Astrocyte (in vitro differentiated cells and primary cell): Measurements from ENCODE around the gene TLCD4. TPM values are rescaled to one million over a fixed set of nuclear protein-coding genes. Genes with fewer than 3 reads are reported as not detected.

Experiments used
- DNase-seq: peaks from one replicate; pipeline ENCODE4 v3.0.0-alpha.2; 2010; ENCODE audit warnings: low read depth
- FAIRE-seq: peaks from 2 replicates; lab custom pipeline; 2011; peaks lifted over from hg19 to GRCh38; lab: Jason Lieb, UNC
- H2AFZ ChIP-seq: 2 replicates; pipeline ENCODE4 v1.6.0; 2012; ENCODE audit warnings: low read depth, low read length, inconsistent platforms
- H3K27ac ChIP-seq: 2 replicates; pipeline ENCODE4 v1.5.1; 2011; ENCODE audit warnings: low read depth, low read length, inconsistent platforms
- H3K27me3 ChIP-seq: 2 replicates; pipeline ENCODE4 v1.6.0; 2011; ENCODE audit warnings: low read length, inconsistent platforms; ENCODE audit not compliant: insufficient read depth
- H3K36me3 ChIP-seq: 2 replicates; pipeline ENCODE4 v1.5.1; 2011; ENCODE audit warnings: low read length, inconsistent platforms; ENCODE audit not compliant: insufficient read depth
- H3K4me1 ChIP-seq: 2 replicates; pipeline ENCODE4 v1.5.1; 2011; ENCODE audit warnings: low read length, inconsistent platforms; ENCODE audit not compliant: insufficient read depth
- H3K4me2 ChIP-seq: 2 replicates; pipeline ENCODE4 v1.6.0; 2012; ENCODE audit warnings: low read length, inconsistent platforms
- H3K4me3 ChIP-seq: 2 replicates; pipeline ENCODE4 v1.5.1; 2011; ENCODE audit warnings: low read depth, mild to moderate bottlenecking, low read length, inconsistent platforms; ENCODE audit not compliant: insufficient read depth
- H3K79me2 ChIP-seq: 2 replicates; pipeline ENCODE4 v1.6.0; 2012; ENCODE audit warnings: mild to moderate bottlenecking, low read length, inconsistent platforms; ENCODE audit not compliant: insufficient read depth
- H3K9ac ChIP-seq: 2 replicates; pipeline ENCODE4 v1.6.0; 2012; ENCODE audit warnings: mild to moderate bottlenecking, low read length, inconsistent platforms
- H3K9me3 ChIP-seq: 2 replicates; pipeline ENCODE4 v1.5.1; 2012; ENCODE audit warnings: low read depth, mild to moderate bottlenecking, low read length, inconsistent platforms; ENCODE audit not compliant: insufficient read depth
- H4K20me1 ChIP-seq: 2 replicates; pipeline ENCODE4 v1.6.0; 2012; ENCODE audit warnings: low read length, inconsistent platforms; ENCODE audit not compliant: insufficient read depth
- H3K27ac Mint-ChIP-seq: one replicate; pipeline ENCODE4 v1.8.0; 2021; ENCODE audit warnings: mild to moderate bottlenecking, mixed read lengths; ENCODE audit not compliant: unreplicated experiment
- H3K27me3 Mint-ChIP-seq: one replicate; pipeline ENCODE4 v1.8.0; 2021; ENCODE audit warnings: low read depth, mixed read lengths; ENCODE audit not compliant: unreplicated experiment
- H3K36me3 Mint-ChIP-seq: one replicate; pipeline ENCODE4 v1.8.0; 2021; ENCODE audit warnings: low read depth, mixed read lengths; ENCODE audit not compliant: unreplicated experiment
- H3K4me1 Mint-ChIP-seq: one replicate; pipeline ENCODE4 v1.8.0; 2021; ENCODE audit warnings: low read depth, mixed read lengths; ENCODE audit not compliant: unreplicated experiment
- H3K4me3 Mint-ChIP-seq: one replicate; pipeline ENCODE4 v1.8.0; 2021; ENCODE audit warnings: mild to moderate bottlenecking, moderate library complexity, mixed read lengths; ENCODE audit not compliant: unreplicated experiment
- H3K9me3 Mint-ChIP-seq: one replicate; pipeline ENCODE4 v1.8.0; 2021; ENCODE audit warnings: mild to moderate bottlenecking, mixed read lengths; ENCODE audit not compliant: unreplicated experiment
- EZH2 ChIP-seq: IDR thresholded peaks from 2 replicates; pipeline ENCODE4 v1.6.1; 2012; ENCODE audit warnings: mild to moderate bottlenecking, low read length, inconsistent platforms; ENCODE audit not compliant: insufficient read depth
- total RNA-seq: library from RNA; stranded (reverse); gene quantifications from 2 replicates; pipeline ENCODE4 v1.2.1, GENCODE V29; 2021
- TF ChIP-seq, protein P1 (sequence below): IDR thresholded peaks from 2 replicates; pipeline ENCODE4 v1.5.1; 2011; ENCODE audit warnings: low read depth, mild to moderate bottlenecking, inconsistent platforms, low read length, moderate library complexity; ENCODE audit not compliant: insufficient read depth

The TLCD4 gene
- total RNA-seq, 1 donor from 2014 or later: 1.8 TPM

DNA sequence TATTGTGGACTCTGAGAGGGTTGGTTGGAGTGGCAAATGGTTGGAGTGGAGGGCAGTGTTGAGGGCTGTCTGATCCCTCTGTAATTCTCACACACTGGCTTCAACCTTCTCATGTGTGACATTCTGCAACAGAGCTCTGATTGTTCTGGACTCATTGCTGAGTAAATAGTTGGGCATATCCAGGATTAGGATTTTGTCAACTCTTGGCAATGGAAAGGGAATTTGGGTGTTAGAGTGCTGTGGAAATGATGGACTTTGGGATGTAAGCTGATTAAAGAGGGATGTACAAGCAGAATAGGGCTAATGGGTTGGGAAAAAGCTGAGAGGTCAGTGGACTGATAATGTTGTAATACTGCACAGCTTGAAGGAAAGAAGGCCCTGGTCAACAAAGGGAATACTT, 16.5 kb downstream of the TLCD4 start:
- Histone ChIP-seq H3K4me2 (no peak overlapping the region), H3K4me3 (no peak overlapping the region), H3K9me3 (no peaks in the 10 kb centered on the region), H3K9ac (no peak overlapping the region), H2AFZ (no peak overlapping the region), H3K27me3 (no peaks in the 10 kb centered on the region), H4K20me1 (no peaks in the 10 kb centered on the region), H3K27ac (no peak overlapping the region), H3K79me2 (no peaks in the 10 kb centered on the region), H3K4me1 (no peaks in the 10 kb centered on the region), H3K36me3 (no peaks in the 10 kb centered on the region)
- no peak overlapping the region for H3K27ac Mint-ChIP-seq
- no peak overlapping the region for H3K4me3 Mint-ChIP-seq
- H3K4me1 Mint-ChIP-seq: no peaks in the 10 kb centered on the region
- H3K27me3 Mint-ChIP-seq: no peaks in the 10 kb centered on the region
- no peaks in the 10 kb centered on the region for H3K9me3 Mint-ChIP-seq
- DNase-seq: no peak
- FAIRE-seq: no peak
- no peaks in the 10 kb centered on the region for H3K36me3 Mint-ChIP-seq
- TF ChIP-seq EZH2: no peak
- TF ChIP-seq, protein P1, sequence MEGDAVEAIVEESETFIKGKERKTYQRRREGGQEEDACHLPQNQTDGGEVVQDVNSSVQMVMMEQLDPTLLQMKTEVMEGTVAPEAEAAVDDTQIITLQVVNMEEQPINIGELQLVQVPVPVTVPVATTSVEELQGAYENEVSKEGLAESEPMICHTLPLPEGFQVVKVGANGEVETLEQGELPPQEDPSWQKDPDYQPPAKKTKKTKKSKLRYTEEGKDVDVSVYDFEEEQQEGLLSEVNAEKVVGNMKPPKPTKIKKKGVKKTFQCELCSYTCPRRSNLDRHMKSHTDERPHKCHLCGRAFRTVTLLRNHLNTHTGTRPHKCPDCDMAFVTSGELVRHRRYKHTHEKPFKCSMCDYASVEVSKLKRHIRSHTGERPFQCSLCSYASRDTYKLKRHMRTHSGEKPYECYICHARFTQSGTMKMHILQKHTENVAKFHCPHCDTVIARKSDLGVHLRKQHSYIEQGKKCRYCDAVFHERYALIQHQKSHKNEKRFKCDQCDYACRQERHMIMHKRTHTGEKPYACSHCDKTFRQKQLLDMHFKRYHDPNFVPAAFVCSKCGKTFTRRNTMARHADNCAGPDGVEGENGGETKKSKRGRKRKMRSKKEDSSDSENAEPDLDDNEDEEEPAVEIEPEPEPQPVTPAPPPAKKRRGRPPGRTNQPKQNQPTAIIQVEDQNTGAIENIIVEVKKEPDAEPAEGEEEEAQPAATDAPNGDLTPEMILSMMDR: no peak

DNA sequence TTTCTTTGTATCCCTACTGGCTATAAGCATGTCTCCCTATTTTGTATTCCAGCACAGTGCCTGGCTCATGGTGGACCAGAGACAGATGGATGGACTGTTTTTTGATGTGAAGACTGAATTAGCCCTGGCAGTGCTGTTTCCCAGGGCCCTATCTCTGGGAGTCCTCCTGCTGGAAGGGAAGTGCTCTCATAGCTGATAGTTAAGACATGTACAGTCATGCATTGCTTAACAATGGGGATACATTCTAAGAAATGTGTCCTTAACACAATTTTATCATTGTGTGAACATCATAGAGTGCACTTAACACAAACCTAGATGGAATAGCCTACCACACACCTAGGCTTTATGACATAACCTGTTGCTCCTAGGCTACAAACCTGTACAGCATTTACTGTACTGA, 21.1 kb downstream of the TLCD4 start:
- H4K20me1 ChIP-seq: no peaks in the 10 kb centered on the region
- no peaks in the 10 kb centered on the region for H3K36me3 ChIP-seq
- Mint-ChIP-seq H3K4me3 (no peak overlapping the region), H3K27me3 (no peaks in the 10 kb centered on the region), H3K36me3 (no peaks in the 10 kb centered on the region), H3K4me1 (no peaks in the 10 kb centered on the region), H3K27ac (no peak overlapping the region), H3K9me3 (no peaks in the 10 kb centered on the region)
- DNase-seq (no peak), FAIRE-seq (no peak)
- H3K9ac ChIP-seq: no peak overlapping the region
- H3K27me3 ChIP-seq: no peaks in the 10 kb centered on the region
- no peak overlapping the region for H3K4me3 ChIP-seq
- no peak overlapping the region for H3K27ac ChIP-seq
- H2AFZ ChIP-seq: no peak overlapping the region
- no peak overlapping the region for H3K4me2 ChIP-seq
- no peaks in the 10 kb centered on the region for H3K9me3 ChIP-seq
- no peaks in the 10 kb centered on the region for H3K4me1 ChIP-seq
- no peaks in the 10 kb centered on the region for H3K79me2 ChIP-seq
- TF ChIP-seq EZH2: no peak
- TF ChIP-seq, protein P1: no peak

DNA sequence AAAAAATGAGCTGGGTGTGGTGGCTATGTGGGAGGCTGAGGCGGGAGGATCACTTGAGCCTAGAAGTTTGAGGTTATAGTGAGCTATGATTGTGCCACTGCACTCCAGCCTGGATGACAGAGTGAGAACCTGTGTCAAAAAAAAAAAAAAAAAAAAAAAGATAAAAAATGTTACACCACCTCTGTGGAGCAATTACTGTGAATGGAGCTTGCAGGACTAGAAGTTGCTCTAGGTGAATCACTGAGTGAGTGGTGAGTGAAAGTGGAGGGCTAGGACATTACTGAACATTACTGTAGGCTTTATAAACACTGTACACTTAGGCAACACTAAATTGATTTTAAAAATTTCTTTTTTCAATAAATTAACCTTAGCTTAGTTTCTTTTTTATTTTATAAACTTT, 21.9 kb downstream of the TLCD4 start:
- H3K27me3 ChIP-seq: no peaks in the 10 kb centered on the region
- no peak overlapping the region for H3K27ac Mint-ChIP-seq
- FAIRE-seq (no peak), DNase-seq (no peak)
- H3K27me3 Mint-ChIP-seq: no peaks in the 10 kb centered on the region
- no peaks in the 10 kb centered on the region for H3K79me2 ChIP-seq
- H3K36me3 Mint-ChIP-seq: no peaks in the 10 kb centered on the region
- no peaks in the 10 kb centered on the region for H3K9me3 ChIP-seq
- no peaks in the 10 kb centered on the region for H3K36me3 ChIP-seq
- H2AFZ ChIP-seq: no peak overlapping the region
- no peaks in the 10 kb centered on the region for H3K9me3 Mint-ChIP-seq
- no peaks in the 10 kb centered on the region for H3K4me1 Mint-ChIP-seq
- H3K9ac ChIP-seq: no peak overlapping the region
- no peak overlapping the region for H3K27ac ChIP-seq
- no peaks in the 10 kb centered on the region for H4K20me1 ChIP-seq
- no peak overlapping the region for H3K4me3 Mint-ChIP-seq
- H3K4me2 ChIP-seq: no peak overlapping the region
- no peak overlapping the region for H3K4me3 ChIP-seq
- no peaks in the 10 kb centered on the region for H3K4me1 ChIP-seq
- no peak for TF ChIP-seq EZH2
- TF ChIP-seq, protein P1: no peak
